Right lobe of liver (tissue), 6 donors: Measurements from ENCODE around the gene C1RL. TPM values are rescaled to one million over a fixed set of nuclear protein-coding genes. Genes with fewer than 3 reads are reported as not detected.
"Not testable (repeated sequence)": the region's sequence is repeated elsewhere in the genome, so short reads cannot be mapped to it uniquely, and the experiment has no call there.

ENCODE experiments used
- ATAC-seq, 4 donors: fragments of 200-7000 bp; cut with Tn5 transposase; one replicate each; pipeline ENCODE4 v1.9.1; 2020; ENCODE audit warnings: mild to moderate bottlenecking in 4 of 4, moderate library complexity in 4 of 4
- DNase-seq, 3 donors: peaks; one replicate each; pipeline ENCODE4 v3.0.0-alpha.2; 2020
- H3K27ac ChIP-seq, 3 donors: fragments of 200-600 bp; one replicate each; pipeline ENCODE4 v1.8.0; 2022
- H3K27me3 ChIP-seq, 2 donors: fragments of 200-600 bp; one replicate each; pipeline ENCODE4 v1.8.0; 2022
- H3K36me3 ChIP-seq, 4 donors: fragments of 200-600 bp; sonication (generic) in 1 of 4; one replicate each; pipeline versions ENCODE4 v1.5.1 to v1.8.0; 2017 to 2022; ENCODE audit warnings: control low read depth in 1 of 4
- H3K4me1 ChIP-seq, 4 donors: fragments of 200-600 bp; sonication (generic) in 1 of 4; one replicate each; pipeline versions ENCODE4 v1.5.1 to v1.8.0; 2017 to 2022; ENCODE audit warnings: control low read depth in 1 of 4
- H3K4me3 ChIP-seq, 3 donors: fragments of 200-600 bp; one replicate each; pipeline ENCODE4 v1.8.0; 2022
- H3K9me3 ChIP-seq, 4 donors: fragments of 200-600 bp; sonication (generic) in 1 of 4; one replicate each; pipeline versions ENCODE4 v1.5.1 to v1.8.0; 2017 to 2022; ENCODE audit warnings: control low read depth in 1 of 4
- CTCF ChIP-seq, 4 donors: fragments of 200-600 bp in 3 of 4; fragments of 450-650 bp in 1 of 4; IDR thresholded peaks; one replicate each; pipeline versions ENCODE4 v1.5.1 to v1.8.0; 2016 to 2022; ENCODE audit warnings: antibody characterized with exemption in 4 of 4, mild to moderate bottlenecking in 2 of 4
- POLR2A ChIP-seq: fragments of 450-650 bp; IDR thresholded peaks from one replicate; pipeline ENCODE4 v1.6.1; 2017; ENCODE audit warnings: antibody characterized with exemption, mild to moderate bottlenecking
- WGBS: methylation state at CpG from one replicate; pipeline ENCODE4 v1.1.6; 2018; ENCODE audit warnings: low coverage, low lambda C conversion rate; ENCODE audit not compliant: insufficient coverage; ENCODE audit errors: missing lambda C conversion rate; 5-methylcytosine and 5-hydroxymethylcytosine counted together
- intact Hi-C, 2 donors: fragments of 100-400 bp; cut with DNase I; formaldehyde crosslinking; loops; one replicate each; pipeline versions ENCODE4 v1.11.2 to v1.14.1; 2022
- total RNA-seq, 6 experiments: library from RNA; depleted of rRNA in 2 of 6; stranded (reverse); fragments of >200 nt in 2 of 6; fragmentation: NEBNext Ultra II Directional in 3 of 6; extraction: Animal tissue kit (Norgen Biotek cat#: 25700) in 3 of 6; gene quantifications; one replicate each; pipeline versions ENCODE4 v1.1.0 to v1.2.4, GENCODE V29; 2016 to 2023
- donor health status: DM: no; HTN: yes; CAD: no.
- donor health status: DM: no; HTN: no; CAD: no.
- donor health status: DM: no; HTN: no; CAD: no.
- donor health status: DM: no; HTN: yes; CAD: no.
- donor health status: DM: no; HTN: yes; CAD: no.

C1RL gene
- total RNA-seq, 6 experiments from 2014 or later: 202 to 236 (median 216) TPM

- Histone ChIP-seq H3K4me3 (peak overlapping the region; percentile 69 to 89 (median 74)), H3K27ac (peak overlapping the region; percentile 88 to 91 (median 89)), H3K27me3 (no peaks in the 10 kb centered on the region), H3K36me3 (peaks cover 0 to 21% (median 0%) of the 10 kb centered on the region in 4 donors), H3K9me3 (no peaks in the 10 kb centered on the region), H3K4me1 (peaks cover 0 to 51% (median 25%) of the 10 kb centered on the region in 4 donors)
- TF ChIP-seq POLR2A (peak; percentile 80), CTCF (IDR thresholded peaks at IDR 0.05) (no peak)
- peak; percentile 84 to 90 (median 84) for DNase-seq
- 4% methylated on average over 12 of the region's 30 CpGs for WGBS
- peak; percentile 75 to 84 (median 82) for ATAC-seq
- intact Hi-C loops: no loop called here
These were observed 815 bp downstream of the C1RL start for GRCh38 chr12:7108003-7108795.

- Histone ChIP-seq H3K27ac (peak overlapping the region; percentile 88 to 91 (median 89)), H3K4me3 (peak overlapping the region; percentile 69 to 89 (median 74)), H3K9me3 (no peaks in the 10 kb centered on the region), H3K4me1 (peaks cover 0 to 48% (median 22%) of the 10 kb centered on the region in 4 donors), H3K27me3 (no peaks in the 10 kb centered on the region), H3K36me3 (peaks cover 0 to 25% (median 0%) of the 10 kb centered on the region in 4 donors)
- no peak for DNase-seq
- WGBS: 13% methylated on average over 3 of the region's 3 CpGs
- TF ChIP-seq POLR2A (no peak), CTCF (IDR thresholded peaks at IDR 0.05) (no peak)
- ATAC-seq: peak in 3 of 4 donors; percentile 0 to 37 (median 1)
- intact Hi-C loops: no loop called here
These were observed 1.4 kb downstream of the C1RL start for GRCh38 chr12:7107636-7108002.

GRCh38 chr12:7107181-7107580 lies 1.8 kb downstream of the C1RL start:
- WGBS: 100% methylated on average over 3 of the region's 5 CpGs
- DNase-seq, intact Hi-C loops, H3K9me3 ChIP-seq, H3K27me3 ChIP-seq, ATAC-seq: not testable (repeated sequence)
- H3K36me3 ChIP-seq: peaks cover 0 to 25% (median 0%) of the 10 kb centered on the region in 4 donors
- peak overlapping the region; percentile 69 to 89 (median 74) for H3K4me3 ChIP-seq
- H3K4me1 ChIP-seq: peaks cover 0 to 44% (median 19%) of the 10 kb centered on the region in 4 donors
- peak overlapping the region in 2 of 3 donors; percentile 88 to 89 for H3K27ac ChIP-seq

- no peaks in the 10 kb centered on the region for H3K27me3 ChIP-seq
- ATAC-seq (no peak), DNase-seq (no peak)
- intact Hi-C loops: no loop called here
- peak overlapping the region in 1 of 3 donors; percentile 74 for H3K4me3 ChIP-seq
- peaks cover 0 to 30% (median 0%) of the 10 kb centered on the region in 4 donors for H3K36me3 ChIP-seq
- H3K27ac ChIP-seq: peak overlapping the region in 1 of 3 donors; percentile 88
- no peaks in the 10 kb centered on the region for H3K9me3 ChIP-seq
- 71% methylated on average over 1 of the region's 1 CpG for WGBS
- TF ChIP-seq CTCF (IDR thresholded peaks at IDR 0.05) (no peak), POLR2A (no peak)
- peaks cover 0 to 37% (median 14%) of the 10 kb centered on the region in 4 donors for H3K4me1 ChIP-seq
These were observed 2.9 kb downstream of the C1RL start for GRCh38 chr12:7106082-7106481.
